ENCODE measurements around the gene N4BP2.

DNA sequence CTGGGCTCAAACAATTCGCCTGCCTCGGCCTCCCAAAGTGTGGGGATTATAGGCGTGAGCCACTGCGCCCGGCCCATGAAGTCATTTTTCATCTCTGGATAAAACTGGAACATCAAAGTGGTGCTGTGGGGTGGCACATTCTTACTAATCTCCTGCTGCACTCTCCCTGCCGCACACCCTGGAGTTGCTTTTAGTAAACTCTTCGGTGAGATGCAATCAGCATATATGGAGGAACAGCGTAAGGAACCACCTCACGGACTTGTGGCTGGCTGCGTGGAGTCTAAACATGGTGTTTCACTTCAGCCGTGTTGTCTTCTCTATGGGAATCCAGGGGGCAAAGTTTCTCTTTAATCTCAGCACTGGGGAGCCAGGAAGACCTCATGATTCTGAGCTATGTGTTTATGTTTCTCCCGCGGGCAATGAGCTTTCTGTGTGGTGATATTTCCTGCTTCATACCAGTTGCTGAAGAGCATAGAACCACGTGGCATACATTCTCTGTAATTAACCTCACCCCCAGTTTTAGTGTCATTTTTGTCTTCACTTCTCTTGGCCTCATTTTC, 138.0 kb downstream of the N4BP2 start:
- TF ChIP-seq POLR2A (IDR thresholded peaks at IDR 0.05), result no peak
- TF ChIP-seq, protein P1, sequence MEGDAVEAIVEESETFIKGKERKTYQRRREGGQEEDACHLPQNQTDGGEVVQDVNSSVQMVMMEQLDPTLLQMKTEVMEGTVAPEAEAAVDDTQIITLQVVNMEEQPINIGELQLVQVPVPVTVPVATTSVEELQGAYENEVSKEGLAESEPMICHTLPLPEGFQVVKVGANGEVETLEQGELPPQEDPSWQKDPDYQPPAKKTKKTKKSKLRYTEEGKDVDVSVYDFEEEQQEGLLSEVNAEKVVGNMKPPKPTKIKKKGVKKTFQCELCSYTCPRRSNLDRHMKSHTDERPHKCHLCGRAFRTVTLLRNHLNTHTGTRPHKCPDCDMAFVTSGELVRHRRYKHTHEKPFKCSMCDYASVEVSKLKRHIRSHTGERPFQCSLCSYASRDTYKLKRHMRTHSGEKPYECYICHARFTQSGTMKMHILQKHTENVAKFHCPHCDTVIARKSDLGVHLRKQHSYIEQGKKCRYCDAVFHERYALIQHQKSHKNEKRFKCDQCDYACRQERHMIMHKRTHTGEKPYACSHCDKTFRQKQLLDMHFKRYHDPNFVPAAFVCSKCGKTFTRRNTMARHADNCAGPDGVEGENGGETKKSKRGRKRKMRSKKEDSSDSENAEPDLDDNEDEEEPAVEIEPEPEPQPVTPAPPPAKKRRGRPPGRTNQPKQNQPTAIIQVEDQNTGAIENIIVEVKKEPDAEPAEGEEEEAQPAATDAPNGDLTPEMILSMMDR (IDR thresholded peaks at IDR 0.05), result no peak

Measured in ovary (tissue), 3 donors.